ENCODE results near the gene SPPL2A.
"Not testable (repeated sequence)": the region's sequence is repeated elsewhere in the genome, so short reads cannot be mapped to it uniquely, and the experiment has no call there.

GRCh38 chr15:50694634-50695165, 70.8 kb downstream of the SPPL2A start:
- not testable (repeated sequence) for TF ChIP-seq TAF1 (IDR thresholded peaks at IDR 0.05; ENCODE audit: borderline replicate concordance, low read depth, low read length); PBX3 (IDR thresholded peaks at IDR 0.05); CTCF (IDR thresholded peaks at IDR 0.05); GABPA (IDR thresholded peaks at IDR 0.05; ENCODE audit: low read depth); EP300 (IDR thresholded peaks at IDR 0.05; ENCODE audit: borderline replicate concordance in 1 of 2, low read depth in 1 of 2, low read length in 1 of 2); YY1 (IDR thresholded peaks at IDR 0.05; ENCODE audit: low read depth); SIN3A (IDR thresholded peaks at IDR 0.05; ENCODE audit: borderline replicate concordance, low read depth, low read length); MAX (IDR thresholded peaks at IDR 0.05; ENCODE audit: low read depth); POLR2AphosphoS5 (IDR thresholded peaks at IDR 0.05; ENCODE audit: low read depth, low read length); SMC3 (IDR thresholded peaks at IDR 0.05; ENCODE audit: low read depth, low read length); JUND (IDR thresholded peaks at IDR 0.05); RAD21 (IDR thresholded peaks at IDR 0.05; ENCODE audit: low read length); EZH2phosphoT487 (IDR thresholded peaks at IDR 0.05; ENCODE audit: borderline replicate concordance, low read depth)
- TF ChIP-seq, protein P1, sequence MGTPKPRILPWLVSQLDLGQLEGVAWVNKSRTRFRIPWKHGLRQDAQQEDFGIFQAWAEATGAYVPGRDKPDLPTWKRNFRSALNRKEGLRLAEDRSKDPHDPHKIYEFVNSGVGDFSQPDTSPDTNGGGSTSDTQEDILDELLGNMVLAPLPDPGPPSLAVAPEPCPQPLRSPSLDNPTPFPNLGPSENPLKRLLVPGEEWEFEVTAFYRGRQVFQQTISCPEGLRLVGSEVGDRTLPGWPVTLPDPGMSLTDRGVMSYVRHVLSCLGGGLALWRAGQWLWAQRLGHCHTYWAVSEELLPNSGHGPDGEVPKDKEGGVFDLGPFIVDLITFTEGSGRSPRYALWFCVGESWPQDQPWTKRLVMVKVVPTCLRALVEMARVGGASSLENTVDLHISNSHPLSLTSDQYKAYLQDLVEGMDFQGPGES (IDR thresholded peaks at IDR 0.05; ENCODE audit: low read depth, low read length) = not testable (repeated sequence)

Data from SK-N-SH (cell line).